Measurements from ENCODE around the gene PPHLN1. TPM values are rescaled to one million over a fixed set of nuclear protein-coding genes. Genes with fewer than 3 reads are reported as not detected.
"Not testable (repeated sequence)": the region's sequence is repeated elsewhere in the genome, so short reads cannot be mapped to it uniquely, and the experiment has no call there.

PPHLN1 gene
- total RNA-seq, 1 donor from 2014 or later: 59.7 TPM

- Mint-ChIP-seq H3K36me3 (peaks cover 16% of the 10 kb centered on the region), H3K4me1 (ENCODE audit: unreplicated experiment) (peaks cover 15% of the 10 kb centered on the region), H3K27me3 (no peaks in the 10 kb centered on the region), H3K4me3 (no peak overlapping the region), H3K9me3 (no peaks in the 10 kb centered on the region), H3K27ac (no peak overlapping the region)
- TF ChIP-seq CTCF (conservative IDR thresholded peaks at IDR 0.05): no peak
- DNase-seq (ENCODE audit: extremely low spot score, unreplicated experiment): no peak
These were observed 3.4 kb upstream of the PPHLN1 start for GRCh38 chr12:42322567-42322966.

- Mint-ChIP-seq H3K4me3 (no peak overlapping the region), H3K27me3 (no peaks in the 10 kb centered on the region), H3K4me1 (ENCODE audit: unreplicated experiment) (peaks cover 16% of the 10 kb centered on the region), H3K27ac (no peak overlapping the region), H3K9me3 (no peaks in the 10 kb centered on the region), H3K36me3 (peaks cover 16% of the 10 kb centered on the region)
- no peak for TF ChIP-seq CTCF (conservative IDR thresholded peaks at IDR 0.05)
- no peak for DNase-seq (ENCODE audit: extremely low spot score, unreplicated experiment)
These were observed 2.1 kb upstream of the PPHLN1 start for GRCh38 chr12:42323856-42324255.

GRCh38 chr12:42325326-42325652 lies 678 bp upstream of the PPHLN1 start:
- TF ChIP-seq CTCF (conservative IDR thresholded peaks at IDR 0.05): no peak
- no peaks in the 10 kb centered on the region for H3K9me3 Mint-ChIP-seq
- peaks cover 23% of the 10 kb centered on the region for H3K4me1 Mint-ChIP-seq (ENCODE audit: unreplicated experiment)

GRCh38 chr12:42326541-42327226 lies 717 bp downstream of the PPHLN1 start:
- DNase-seq (ENCODE audit: extremely low spot score, unreplicated experiment): no peak
- H3K27ac Mint-ChIP-seq: peak overlapping the region; percentile 95
- no peak for TF ChIP-seq CTCF (conservative IDR thresholded peaks at IDR 0.05)
- H3K4me3 Mint-ChIP-seq: peak overlapping the region; percentile 96
- peaks cover 31% of the 10 kb centered on the region for H3K4me1 Mint-ChIP-seq (ENCODE audit: unreplicated experiment)
- H3K36me3 Mint-ChIP-seq: peaks cover 1% of the 10 kb centered on the region
- H3K9me3 Mint-ChIP-seq: no peaks in the 10 kb centered on the region
- H3K27me3 Mint-ChIP-seq: no peaks in the 10 kb centered on the region

More at GRCh38 chr12:42325326-42325652, 678 bp upstream of the PPHLN1 start:
- Mint-ChIP-seq H3K4me3 (peak overlapping the region; percentile 96), H3K36me3 (peaks cover 12% of the 10 kb centered on the region), H3K27me3 (no peaks in the 10 kb centered on the region), H3K27ac (peak overlapping the region; percentile 95)
- DNase-seq (ENCODE audit: extremely low spot score, unreplicated experiment): no peak

- DNase-seq (ENCODE audit: extremely low spot score, unreplicated experiment): no peak
- Mint-ChIP-seq H3K36me3 (no peaks in the 10 kb centered on the region), H3K27me3 (no peaks in the 10 kb centered on the region), H3K27ac (peak overlapping the region; percentile 95), H3K4me3 (peak overlapping the region; percentile 96), H3K9me3 (no peaks in the 10 kb centered on the region), H3K4me1 (ENCODE audit: unreplicated experiment) (peaks cover 36% of the 10 kb centered on the region)
- no peak for TF ChIP-seq CTCF (conservative IDR thresholded peaks at IDR 0.05)
These were observed 1.2 kb downstream of the PPHLN1 start for GRCh38 chr12:42327227-42327590.

GRCh38 chr12:42330097-42330496 lies 4.1 kb downstream of the PPHLN1 start:
- H3K27me3 Mint-ChIP-seq; H3K36me3 Mint-ChIP-seq; DNase-seq (ENCODE audit: extremely low spot score, unreplicated experiment); H3K9me3 Mint-ChIP-seq; H3K4me3 Mint-ChIP-seq: not testable (repeated sequence)
- Mint-ChIP-seq H3K4me1 (ENCODE audit: unreplicated experiment) (peaks cover 35% of the 10 kb centered on the region), H3K27ac (peak overlapping the region; percentile 12)

Measured in type B pancreatic cell (in vitro differentiated cells).